NCI-H748 (cell line): ENCODE measurements around the gene CXorf49.
"Not testable (repeated sequence)": the region's sequence is repeated elsewhere in the genome, so short reads cannot be mapped to it uniquely, and the experiment has no call there.

Source experiments
- DNase-seq: peaks from one replicate; lab custom pipeline; 2025; ENCODE audit not compliant: unreplicated experiment; lab: John Stamatoyannopoulos, UW

Gene CXorf49

GRCh38 chrX:71675636-71676035 lies 42.4 kb downstream of the CXorf49 start:
- not testable (repeated sequence) for DNase-seq

- DNase-seq, result no peak
Measured at GRCh38 chrX:71671938-71672337, 46.1 kb downstream of the CXorf49 start.

DNA sequence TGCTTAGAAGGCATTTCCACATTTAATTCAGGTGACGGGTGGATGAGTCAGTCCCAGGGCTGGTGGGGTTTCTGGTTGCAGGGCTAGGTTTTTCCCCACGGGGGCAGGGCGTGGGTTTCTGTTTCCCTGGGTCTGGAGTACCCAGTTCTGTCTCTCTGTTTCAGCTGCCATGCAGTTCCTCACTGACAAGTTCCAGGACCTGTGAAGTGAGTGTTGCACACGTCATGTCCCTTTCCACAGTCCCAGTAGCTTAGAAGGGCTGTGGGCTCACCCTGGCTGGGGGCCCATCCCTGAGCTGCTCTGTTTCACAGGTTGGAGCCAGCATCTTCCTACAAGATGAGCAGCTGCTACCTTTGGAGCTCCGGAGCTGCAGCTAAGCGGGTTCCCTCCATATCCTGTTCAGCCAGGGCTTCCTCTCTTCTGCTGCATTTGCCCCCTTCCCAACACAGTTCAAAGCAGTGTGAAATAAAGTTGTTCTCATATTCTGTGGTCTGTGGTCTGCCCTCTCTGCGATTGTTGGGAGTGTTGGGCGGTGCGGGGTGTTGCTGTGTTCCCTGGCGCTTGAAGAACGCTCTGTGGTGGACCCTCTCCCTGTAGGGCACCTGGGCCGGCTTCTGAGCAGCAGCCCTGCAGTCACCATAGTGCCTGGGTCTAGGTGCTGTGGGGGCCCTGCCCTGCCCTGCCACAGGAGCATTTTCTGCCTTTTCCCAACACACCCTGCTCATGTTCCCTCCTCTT lies 46.9 kb downstream of the CXorf49 start:
- DNase-seq, result no peak

GRCh38 chrX:71669947-71670346 lies 48.1 kb downstream of the CXorf49 start:
- peak; percentile 30 for DNase-seq

DNA sequence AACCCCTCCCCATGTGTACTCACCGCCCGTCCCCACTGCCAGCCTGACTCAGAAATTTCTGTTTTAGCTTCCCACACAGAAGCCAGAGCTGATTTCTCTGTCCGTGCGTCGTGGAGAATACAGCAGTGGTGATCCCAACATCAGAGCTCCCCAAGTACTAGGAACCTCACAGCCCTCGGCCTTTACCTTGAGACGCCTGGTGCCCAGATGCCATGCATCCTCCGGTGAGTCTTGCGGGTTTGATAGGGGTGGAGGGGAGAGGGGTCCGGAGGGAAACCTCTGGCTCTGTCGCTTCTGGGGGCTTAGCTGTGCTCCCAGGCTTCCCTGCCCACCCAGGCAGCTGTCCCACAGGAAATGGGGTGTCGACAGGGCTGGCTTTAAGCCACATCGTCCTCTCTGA lies 48.6 kb downstream of the CXorf49 start:
- no peak for DNase-seq

GRCh38 chrX:71668248-71668595 lies 49.9 kb downstream of the CXorf49 start:
- DNase-seq, result no peak

GRCh38 chrX:71667328-71668247 lies 50.5 kb downstream of the CXorf49 start, which contains the start of gene LOC101059915:
Gene LOC101059915 (plus strand): TSS chrX:71667546.
- DNase-seq, result peak; percentile 20

DNA sequence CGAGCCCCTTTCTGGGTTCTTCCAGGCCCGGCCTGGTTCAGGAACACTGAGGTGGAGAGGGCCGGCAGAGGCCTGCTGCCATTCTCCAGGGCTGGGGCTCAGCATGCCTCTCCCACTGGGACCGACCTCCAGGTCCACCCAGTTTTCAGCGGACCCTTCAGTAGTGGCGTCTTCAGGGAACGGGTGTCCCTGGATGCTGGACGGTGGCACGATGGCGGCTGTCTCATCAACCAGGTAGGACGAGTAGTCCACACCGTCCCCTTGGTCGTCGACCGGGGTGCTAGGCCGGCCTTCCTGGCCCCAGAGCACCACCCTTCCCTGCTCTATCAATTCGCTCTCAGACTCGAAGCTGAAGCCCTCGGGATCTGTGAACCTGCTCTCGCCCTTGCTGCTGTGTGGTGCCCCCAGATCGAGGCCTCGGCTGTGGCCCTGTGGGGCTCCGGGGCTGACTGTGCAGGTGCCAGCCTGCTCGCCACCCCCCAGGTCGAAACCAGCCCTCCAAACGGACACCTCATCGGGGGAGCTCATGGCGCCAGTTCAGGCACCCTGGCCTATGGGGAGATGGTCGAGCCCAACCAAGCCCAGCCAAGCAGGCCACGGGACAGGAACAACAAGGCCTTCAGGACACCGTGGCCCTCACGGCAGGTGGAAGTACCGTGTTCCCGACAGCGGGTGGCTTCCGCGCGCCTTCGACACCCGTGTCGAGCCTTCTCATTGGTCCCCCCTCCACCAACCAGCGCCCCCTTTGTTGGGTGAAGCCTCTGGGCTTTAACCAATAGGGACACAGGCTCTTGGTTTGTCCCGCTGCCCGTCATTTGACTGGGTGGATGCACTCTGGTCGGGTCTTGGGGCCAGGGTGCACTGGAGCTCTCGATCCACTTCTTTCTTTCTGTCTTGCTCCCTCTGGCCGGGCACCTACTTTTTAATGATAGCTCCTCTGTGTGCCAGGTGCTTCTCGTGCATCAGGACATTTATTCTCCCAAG lies 51.6 kb downstream of the CXorf49 start:
- DNase-seq, result no peak

GRCh38 chrX:71665747-71666146 lies 52.3 kb downstream of the CXorf49 start:
- DNase-seq, result no peak

DNA sequence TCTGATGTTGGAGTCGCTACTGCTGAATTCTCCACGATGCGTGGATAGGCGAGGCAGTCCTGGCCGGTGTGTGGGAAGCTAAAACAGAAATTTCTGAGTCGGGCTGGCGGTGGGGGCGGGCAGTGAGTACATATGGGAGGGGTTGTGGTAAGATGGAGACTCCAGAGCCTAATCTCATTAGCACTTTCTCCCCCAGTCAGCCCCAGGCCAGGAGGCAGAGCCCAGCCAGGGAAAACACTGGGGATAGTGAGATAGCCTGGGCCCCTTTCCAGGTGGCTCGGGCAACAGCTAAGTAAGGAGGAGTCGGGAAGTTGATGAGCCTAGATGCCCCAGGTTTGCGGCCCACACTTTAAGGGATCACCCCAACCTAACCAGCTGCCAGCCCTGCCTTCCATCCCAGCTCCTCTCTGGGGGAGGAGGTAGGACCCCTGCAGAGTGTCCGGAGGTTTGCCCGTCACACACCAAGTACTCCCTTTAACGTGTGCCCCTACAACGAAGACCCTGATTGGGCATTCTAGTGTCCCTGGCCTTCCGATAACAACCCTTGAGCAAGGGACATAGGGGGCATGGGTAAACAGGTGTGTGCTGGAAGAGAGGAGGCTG lies 53.1 kb downstream of the CXorf49 start:
- no peak for DNase-seq
